ENCODE data around the gene OIP5. TPM values are rescaled to one million over a fixed set of nuclear protein-coding genes. Genes with fewer than 3 reads are reported as not detected.

The OIP5 gene
- total and polyA plus RNA-seq, 2 of the 13 experiments (the other 11 are each of a cell fraction or from before 2014, with no cell fraction given) = 10.7 to 38.0 TPM

DNA sequence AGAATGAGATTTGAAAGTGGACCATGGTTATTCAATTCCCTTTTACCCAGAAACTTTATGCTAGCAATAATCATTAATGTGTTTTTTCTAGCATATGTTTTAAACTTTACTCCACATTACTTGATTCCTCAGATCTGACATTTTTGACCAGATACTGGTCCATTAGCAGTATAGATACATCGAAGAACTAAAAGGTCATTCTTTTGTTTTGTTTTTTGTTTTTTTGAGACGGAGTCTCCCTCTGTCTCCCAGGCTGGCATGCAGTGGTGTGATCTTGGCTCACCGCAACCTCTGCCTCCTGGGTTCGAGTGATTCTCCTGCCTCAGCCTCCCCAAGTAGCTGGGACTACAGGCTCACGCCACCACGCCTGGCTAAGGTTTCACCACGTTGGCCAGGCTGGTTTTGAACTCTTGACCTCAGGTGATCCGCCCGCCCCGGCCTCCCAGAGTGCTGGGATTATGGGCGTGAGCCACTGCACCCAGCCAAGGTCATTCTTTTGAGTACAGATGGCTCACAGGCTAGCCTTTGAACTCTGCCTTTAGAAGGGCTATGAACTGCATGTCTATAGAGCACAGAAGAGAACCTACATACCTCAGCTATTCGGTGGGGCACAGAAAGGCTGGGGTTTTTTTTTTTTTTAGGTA lies 72.7 kb downstream of the OIP5 start (continued):
- TF ChIP-seq, protein P1, sequence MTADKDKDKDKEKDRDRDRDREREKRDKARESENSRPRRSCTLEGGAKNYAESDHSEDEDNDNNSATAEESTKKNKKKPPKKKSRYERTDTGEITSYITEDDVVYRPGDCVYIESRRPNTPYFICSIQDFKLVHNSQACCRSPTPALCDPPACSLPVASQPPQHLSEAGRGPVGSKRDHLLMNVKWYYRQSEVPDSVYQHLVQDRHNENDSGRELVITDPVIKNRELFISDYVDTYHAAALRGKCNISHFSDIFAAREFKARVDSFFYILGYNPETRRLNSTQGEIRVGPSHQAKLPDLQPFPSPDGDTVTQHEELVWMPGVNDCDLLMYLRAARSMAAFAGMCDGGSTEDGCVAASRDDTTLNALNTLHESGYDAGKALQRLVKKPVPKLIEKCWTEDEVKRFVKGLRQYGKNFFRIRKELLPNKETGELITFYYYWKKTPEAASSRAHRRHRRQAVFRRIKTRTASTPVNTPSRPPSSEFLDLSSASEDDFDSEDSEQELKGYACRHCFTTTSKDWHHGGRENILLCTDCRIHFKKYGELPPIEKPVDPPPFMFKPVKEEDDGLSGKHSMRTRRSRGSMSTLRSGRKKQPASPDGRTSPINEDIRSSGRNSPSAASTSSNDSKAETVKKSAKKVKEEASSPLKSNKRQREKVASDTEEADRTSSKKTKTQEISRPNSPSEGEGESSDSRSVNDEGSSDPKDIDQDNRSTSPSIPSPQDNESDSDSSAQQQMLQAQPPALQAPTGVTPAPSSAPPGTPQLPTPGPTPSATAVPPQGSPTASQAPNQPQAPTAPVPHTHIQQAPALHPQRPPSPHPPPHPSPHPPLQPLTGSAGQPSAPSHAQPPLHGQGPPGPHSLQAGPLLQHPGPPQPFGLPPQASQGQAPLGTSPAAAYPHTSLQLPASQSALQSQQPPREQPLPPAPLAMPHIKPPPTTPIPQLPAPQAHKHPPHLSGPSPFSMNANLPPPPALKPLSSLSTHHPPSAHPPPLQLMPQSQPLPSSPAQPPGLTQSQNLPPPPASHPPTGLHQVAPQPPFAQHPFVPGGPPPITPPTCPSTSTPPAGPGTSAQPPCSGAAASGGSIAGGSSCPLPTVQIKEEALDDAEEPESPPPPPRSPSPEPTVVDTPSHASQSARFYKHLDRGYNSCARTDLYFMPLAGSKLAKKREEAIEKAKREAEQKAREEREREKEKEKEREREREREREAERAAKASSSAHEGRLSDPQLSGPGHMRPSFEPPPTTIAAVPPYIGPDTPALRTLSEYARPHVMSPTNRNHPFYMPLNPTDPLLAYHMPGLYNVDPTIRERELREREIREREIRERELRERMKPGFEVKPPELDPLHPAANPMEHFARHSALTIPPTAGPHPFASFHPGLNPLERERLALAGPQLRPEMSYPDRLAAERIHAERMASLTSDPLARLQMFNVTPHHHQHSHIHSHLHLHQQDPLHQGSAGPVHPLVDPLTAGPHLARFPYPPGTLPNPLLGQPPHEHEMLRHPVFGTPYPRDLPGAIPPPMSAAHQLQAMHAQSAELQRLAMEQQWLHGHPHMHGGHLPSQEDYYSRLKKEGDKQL (CRISPR knock-in tag; IDR thresholded peaks at IDR 0.05; ENCODE audit: low read depth) = peak; percentile 72
- TF ChIP-seq, protein P2, sequence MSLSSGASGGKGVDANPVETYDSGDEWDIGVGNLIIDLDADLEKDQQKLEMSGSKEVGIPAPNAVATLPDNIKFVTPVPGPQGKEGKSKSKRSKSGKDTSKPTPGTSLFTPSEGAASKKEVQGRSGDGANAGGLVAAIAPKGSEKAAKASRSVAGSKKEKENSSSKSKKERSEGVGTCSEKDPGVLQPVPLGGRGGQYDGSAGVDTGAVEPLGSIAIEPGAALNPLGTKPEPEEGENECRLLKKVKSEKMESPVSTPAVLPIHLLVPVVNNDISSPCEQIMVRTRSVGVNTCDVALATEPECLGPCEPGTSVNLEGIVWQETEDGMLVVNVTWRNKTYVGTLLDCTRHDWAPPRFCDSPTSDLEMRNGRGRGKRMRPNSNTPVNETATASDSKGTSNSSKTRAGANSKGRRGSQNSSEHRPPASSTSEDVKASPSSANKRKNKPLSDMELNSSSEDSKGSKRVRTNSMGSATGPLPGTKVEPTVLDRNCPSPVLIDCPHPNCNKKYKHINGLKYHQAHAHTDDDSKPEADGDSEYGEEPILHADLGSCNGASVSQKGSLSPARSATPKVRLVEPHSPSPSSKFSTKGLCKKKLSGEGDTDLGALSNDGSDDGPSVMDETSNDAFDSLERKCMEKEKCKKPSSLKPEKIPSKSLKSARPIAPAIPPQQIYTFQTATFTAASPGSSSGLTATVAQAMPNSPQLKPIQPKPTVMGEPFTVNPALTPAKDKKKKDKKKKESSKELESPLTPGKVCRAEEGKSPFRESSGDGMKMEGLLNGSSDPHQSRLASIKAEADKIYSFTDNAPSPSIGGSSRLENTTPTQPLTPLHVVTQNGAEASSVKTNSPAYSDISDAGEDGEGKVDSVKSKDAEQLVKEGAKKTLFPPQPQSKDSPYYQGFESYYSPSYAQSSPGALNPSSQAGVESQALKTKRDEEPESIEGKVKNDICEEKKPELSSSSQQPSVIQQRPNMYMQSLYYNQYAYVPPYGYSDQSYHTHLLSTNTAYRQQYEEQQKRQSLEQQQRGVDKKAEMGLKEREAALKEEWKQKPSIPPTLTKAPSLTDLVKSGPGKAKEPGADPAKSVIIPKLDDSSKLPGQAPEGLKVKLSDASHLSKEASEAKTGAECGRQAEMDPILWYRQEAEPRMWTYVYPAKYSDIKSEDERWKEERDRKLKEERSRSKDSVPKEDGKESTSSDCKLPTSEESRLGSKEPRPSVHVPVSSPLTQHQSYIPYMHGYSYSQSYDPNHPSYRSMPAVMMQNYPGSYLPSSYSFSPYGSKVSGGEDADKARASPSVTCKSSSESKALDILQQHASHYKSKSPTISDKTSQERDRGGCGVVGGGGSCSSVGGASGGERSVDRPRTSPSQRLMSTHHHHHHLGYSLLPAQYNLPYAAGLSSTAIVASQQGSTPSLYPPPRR (CRISPR knock-in tag; IDR thresholded peaks at IDR 0.05; ENCODE audit: borderline replicate concordance) = peak; percentile 92
- peak; percentile 74 for TF ChIP-seq MEF2D (CRISPR knock-in tag; IDR thresholded peaks at IDR 0.05)
- peak; percentile 58; the same call in 1 of the 2 replicates for TF ChIP-seq ZNF563 (CRISPR knock-in tag; IDR thresholded peaks at IDR 0.05)
- peak; percentile 74; the same call in 1 of the 2 replicates for TF ChIP-seq KDM3A (CRISPR knock-in tag; IDR thresholded peaks at IDR 0.05; ENCODE audit: low read depth)
- TF ChIP-seq, protein P3, sequence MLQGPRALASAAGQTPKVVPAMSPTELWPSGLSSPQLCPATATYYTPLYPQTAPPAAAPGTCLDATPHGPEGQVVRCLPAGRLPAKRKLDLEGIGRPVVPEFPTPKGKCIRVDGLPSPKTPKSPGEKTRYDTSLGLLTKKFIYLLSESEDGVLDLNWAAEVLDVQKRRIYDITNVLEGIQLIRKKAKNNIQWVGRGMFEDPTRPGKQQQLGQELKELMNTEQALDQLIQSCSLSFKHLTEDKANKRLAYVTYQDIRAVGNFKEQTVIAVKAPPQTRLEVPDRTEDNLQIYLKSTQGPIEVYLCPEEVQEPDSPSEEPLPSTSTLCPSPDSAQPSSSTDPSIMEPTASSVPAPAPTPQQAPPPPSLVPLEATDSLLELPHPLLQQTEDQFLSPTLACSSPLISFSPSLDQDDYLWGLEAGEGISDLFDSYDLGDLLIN (CRISPR knock-in tag; IDR thresholded peaks at IDR 0.05; ENCODE audit: borderline replicate concordance) = no peak
- TF ChIP-seq ISL2 (CRISPR knock-in tag; IDR thresholded peaks at IDR 0.05) = peak; percentile 81
- TF ChIP-seq, protein P4, sequence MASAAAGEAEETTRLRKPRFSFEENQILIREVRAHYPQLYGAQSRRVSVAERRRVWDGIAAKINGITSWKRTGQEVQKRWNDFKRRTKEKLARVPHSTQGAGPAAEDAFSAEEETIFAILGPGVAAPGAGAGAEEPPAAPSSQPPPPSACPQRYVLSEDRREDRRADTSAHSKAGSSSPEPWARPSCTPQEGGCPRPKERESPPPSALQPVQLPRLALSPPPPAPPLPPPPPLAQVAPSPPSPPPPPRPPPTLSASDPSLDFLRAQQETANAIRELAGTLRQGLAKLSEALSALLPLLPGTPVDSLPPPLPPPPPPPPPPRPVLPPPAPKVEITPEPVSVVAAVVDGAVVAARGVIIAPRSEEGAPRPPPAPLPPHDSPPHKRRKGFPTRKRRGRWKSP (CRISPR knock-in tag; IDR thresholded peaks at IDR 0.05) = peak; percentile 68
- TF ChIP-seq BORCS8-MEF2B (CRISPR knock-in tag; IDR thresholded peaks at IDR 0.05) = peak; percentile 70; the same call in 1 of the 2 replicates
- no peak for TF ChIP-seq ZFYVE20 (CRISPR knock-in tag; IDR thresholded peaks at IDR 0.05; ENCODE audit: borderline replicate concordance, low read depth)
- peak; percentile 93 for TF ChIP-seq PHF21A (CRISPR knock-in tag; IDR thresholded peaks at IDR 0.05)
- TF ChIP-seq, protein P5, sequence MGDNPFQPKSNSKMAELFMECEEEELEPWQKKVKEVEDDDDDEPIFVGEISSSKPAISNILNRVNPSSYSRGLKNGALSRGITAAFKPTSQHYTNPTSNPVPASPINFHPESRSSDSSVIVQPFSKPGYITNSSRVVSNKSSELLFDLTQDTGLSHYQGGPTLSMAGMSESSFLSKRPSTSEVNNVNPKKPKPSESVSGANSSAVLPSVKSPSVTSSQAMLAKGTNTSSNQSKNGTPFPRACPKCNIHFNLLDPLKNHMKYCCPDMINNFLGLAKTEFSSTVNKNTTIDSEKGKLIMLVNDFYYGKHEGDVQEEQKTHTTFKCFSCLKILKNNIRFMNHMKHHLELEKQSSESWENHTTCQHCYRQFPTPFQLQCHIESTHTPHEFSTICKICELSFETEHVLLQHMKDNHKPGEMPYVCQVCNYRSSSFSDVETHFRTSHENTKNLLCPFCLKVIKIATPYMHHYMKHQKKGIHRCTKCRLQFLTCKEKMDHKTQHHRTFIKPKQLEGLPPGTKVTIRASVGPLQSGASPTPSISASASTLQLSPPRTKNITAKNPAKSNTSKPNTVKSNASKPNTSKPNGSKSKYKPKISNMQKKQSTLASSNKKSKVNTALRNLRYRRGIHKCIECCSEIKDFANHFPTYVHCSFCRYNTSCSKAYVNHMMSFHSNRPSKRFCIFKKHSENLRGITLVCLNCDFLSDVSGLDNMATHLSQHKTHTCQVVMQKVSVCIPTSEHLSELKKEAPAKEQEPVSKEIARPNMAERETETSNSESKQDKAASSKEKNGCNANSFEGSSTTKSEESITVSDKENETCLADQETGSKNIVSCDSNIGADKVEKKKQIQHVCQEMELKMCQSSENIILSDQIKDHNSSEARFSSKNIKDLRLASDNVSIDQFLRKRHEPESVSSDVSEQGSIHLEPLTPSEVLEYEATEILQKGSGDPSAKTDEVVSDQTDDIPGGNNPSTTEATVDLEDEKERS (CRISPR knock-in tag; IDR thresholded peaks at IDR 0.05) = peak; percentile 94
